Cardiac fibroblast (primary cell): ENCODE results near the gene SRP14.

Experiments used
- DNase-seq, 2 donors: peaks; one replicate each; pipeline versions ENCODE4 v3.0.0 to v3.0.0-alpha.2; 2010; ENCODE audit warnings: low read depth in 2 of 2
- H3K4me3 ChIP-seq, 2 donors: replicated peaks in 1 of 2; 1 replicate in 1 of 2; 2 replicates in 1 of 2; pipeline ENCODE4 v1.5.1; 2011; ENCODE audit warnings: low read depth in 2 of 2, low read length in 2 of 2, mild to moderate bottlenecking in 2 of 2, moderate library complexity in 1 of 2
- CTCF ChIP-seq: IDR thresholded peaks from one replicate; pipeline ENCODE4 v1.5.1; 2011; ENCODE audit warnings: low read depth, mild to moderate bottlenecking, low read length, inconsistent platforms

Gene SRP14

GRCh38 chr15:39987821-39988220 lies 51.2 kb downstream of the SRP14 start:
- H3K4me3 ChIP-seq, result no peak overlapping the region
- TF ChIP-seq CTCF, result no peak
- DNase-seq, result no peak
